Glutamatergic neuron (in vitro differentiated cells): ENCODE results near the gene PPP2R5D. TPM values are rescaled to one million over a fixed set of nuclear protein-coding genes. Genes with fewer than 3 reads are reported as not detected.

Experiments
- DNase-seq: peaks from one replicate; pipeline ENCODE4 v3.0.0; 2022
- H3K27ac Mint-ChIP-seq: one replicate; pipeline ENCODE4 v1.8.0; 2020; ENCODE audit warnings: mild to moderate bottlenecking, mixed read lengths, inconsistent platforms; ENCODE audit not compliant: unreplicated experiment
- H3K27me3 Mint-ChIP-seq: one replicate; pipeline ENCODE4 v1.8.0; 2020; ENCODE audit warnings: mild to moderate bottlenecking, moderate library complexity, mixed read lengths, inconsistent platforms; ENCODE audit not compliant: unreplicated experiment
- H3K36me3 Mint-ChIP-seq: one replicate; pipeline ENCODE4 v1.8.0; 2020; ENCODE audit warnings: mild to moderate bottlenecking, mixed read lengths, inconsistent platforms; ENCODE audit not compliant: unreplicated experiment
- H3K4me1 Mint-ChIP-seq: one replicate; pipeline ENCODE4 v1.8.0; 2020; ENCODE audit warnings: mild to moderate bottlenecking, low read depth, mixed read lengths, inconsistent platforms; ENCODE audit not compliant: unreplicated experiment
- H3K4me3 Mint-ChIP-seq: one replicate; pipeline ENCODE4 v1.8.0; 2020; ENCODE audit warnings: mild to moderate bottlenecking, mixed read lengths, inconsistent platforms; ENCODE audit not compliant: unreplicated experiment
- H3K9me3 Mint-ChIP-seq: one replicate; pipeline ENCODE4 v1.8.0; 2020; ENCODE audit warnings: mild to moderate bottlenecking, moderate library complexity, mixed read lengths, inconsistent platforms; ENCODE audit not compliant: unreplicated experiment
- long read RNA-seq: library from polyadenylated mRNA; unstranded; transcript quantifications from one replicate; pipeline ENCODE4 v2.0.0, GENCODE V29; 2020; ENCODE audit not compliant: unreplicated experiment
- total RNA-seq: library from RNA; stranded (reverse); fragmentation: NEBNext Ultra II Directional; extraction: Animal tissue kit (Norgen Biotek cat#: 25700); gene quantifications from one replicate; pipeline ENCODE4 v1.2.1, GENCODE V29; 2021; ENCODE audit not compliant: unreplicated experiment
- TF ChIP-seq, protein P1 (sequence below): fragments of 200-600 bp; sonication (generic); IDR thresholded peaks from one replicate; pipeline ENCODE4 v1.5.0; 2021; ENCODE audit not compliant: partially characterized antibody, unreplicated experiment

PPP2R5D gene
- 59.1 TPM for total RNA-seq
- long read RNA-seq, transcript PPP2R5D-208 (16 exons, 3,044 nt): major isoform, 5 of 15 reads
- long read RNA-seq, partial matches to known transcripts: 7 of 15 reads
- long read RNA-seq, other reads (novel, unspliced or antisense): 2 of 15 reads

DNA sequence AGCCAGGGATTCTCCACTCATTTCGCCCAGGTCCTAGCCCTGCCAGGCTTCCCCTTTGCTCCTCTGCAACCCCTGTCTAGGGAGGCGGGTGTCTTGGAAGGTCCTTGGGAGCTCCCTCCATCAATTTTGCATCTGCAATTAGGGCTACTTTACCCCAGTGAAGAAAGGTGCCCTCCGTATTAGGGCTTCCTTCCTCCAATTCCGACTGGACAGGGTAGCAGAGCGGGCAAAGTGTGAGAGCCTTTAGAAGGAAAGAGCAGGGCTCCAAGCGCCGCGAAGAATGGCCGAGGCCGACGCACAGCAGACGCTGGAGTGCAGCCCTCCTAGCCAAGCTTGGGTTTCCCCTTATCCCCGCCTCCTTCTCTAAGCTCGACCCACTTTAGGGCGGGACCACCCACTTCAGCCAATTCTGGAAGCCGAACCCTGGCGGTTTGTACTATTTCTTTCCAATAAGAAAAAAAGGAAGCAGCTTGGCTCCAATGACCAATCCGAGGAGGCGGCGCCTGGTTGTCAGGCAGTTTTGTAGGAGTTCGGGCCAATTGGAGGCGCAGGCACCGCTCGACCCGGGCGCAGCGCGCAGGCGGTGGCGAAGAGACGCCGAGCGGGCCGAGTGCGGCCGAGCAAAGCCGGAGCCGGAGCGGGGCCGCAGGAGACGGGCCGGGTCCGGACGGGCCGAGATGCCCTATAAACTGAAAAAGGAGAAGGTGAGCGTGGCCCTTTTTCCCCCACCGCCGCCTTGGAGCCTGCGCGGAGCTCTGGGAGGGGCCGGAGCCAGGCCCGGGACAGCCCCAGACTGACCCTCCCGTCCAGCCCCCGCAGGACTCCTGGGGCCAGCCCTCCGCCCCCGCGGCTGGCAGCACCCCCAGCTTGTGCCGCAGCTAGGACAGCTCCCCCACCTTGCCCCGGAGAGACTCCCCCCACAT, at the start of gene PPP2R5D:
Gene PPP2R5D, plus strand, starts transcription at position 570 of the 923 bp plus-strand sequence. Its CDS starts 108 bp downstream, at position 678.
- Mint-ChIP-seq H3K4me1 (peaks cover 17% of the 10 kb centered on the region), H3K9me3 (peaks cover 15% of the 10 kb centered on the region), H3K27me3 (peaks cover 8% of the 10 kb centered on the region), H3K4me3 (peak within 1 kb of the TSS; percentile 85), H3K27ac (peak within 1 kb of the TSS; percentile 94), H3K36me3 (no peaks in the 10 kb centered on the region)
- TF ChIP-seq, protein P1, sequence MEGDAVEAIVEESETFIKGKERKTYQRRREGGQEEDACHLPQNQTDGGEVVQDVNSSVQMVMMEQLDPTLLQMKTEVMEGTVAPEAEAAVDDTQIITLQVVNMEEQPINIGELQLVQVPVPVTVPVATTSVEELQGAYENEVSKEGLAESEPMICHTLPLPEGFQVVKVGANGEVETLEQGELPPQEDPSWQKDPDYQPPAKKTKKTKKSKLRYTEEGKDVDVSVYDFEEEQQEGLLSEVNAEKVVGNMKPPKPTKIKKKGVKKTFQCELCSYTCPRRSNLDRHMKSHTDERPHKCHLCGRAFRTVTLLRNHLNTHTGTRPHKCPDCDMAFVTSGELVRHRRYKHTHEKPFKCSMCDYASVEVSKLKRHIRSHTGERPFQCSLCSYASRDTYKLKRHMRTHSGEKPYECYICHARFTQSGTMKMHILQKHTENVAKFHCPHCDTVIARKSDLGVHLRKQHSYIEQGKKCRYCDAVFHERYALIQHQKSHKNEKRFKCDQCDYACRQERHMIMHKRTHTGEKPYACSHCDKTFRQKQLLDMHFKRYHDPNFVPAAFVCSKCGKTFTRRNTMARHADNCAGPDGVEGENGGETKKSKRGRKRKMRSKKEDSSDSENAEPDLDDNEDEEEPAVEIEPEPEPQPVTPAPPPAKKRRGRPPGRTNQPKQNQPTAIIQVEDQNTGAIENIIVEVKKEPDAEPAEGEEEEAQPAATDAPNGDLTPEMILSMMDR: peak; percentile 8
- peak; percentile 94 for DNase-seq

DNA sequence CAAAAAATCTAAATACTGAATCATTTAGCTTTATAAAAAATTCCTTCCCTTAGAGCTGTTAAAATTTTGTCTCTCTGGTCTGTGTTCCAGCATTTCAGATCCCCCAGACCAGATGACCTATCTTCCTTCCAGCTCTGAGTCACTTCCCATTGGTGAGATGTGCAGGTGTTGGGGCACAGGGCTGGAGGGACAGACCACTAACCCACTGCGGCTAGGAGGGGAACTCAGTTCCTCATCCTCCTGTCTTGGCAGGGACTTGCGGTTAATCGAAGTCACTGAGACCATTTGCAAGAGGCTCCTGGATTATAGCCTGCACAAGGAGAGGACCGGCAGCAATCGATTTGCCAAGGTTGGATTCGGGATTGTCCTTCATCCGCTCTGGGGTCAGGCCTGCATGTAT, 49.0 kb upstream of the PPP2R5D start:
- no peaks in the 10 kb centered on the region for H3K9me3 Mint-ChIP-seq
- H3K27me3 Mint-ChIP-seq: peaks cover 8% of the 10 kb centered on the region
- DNase-seq: no peak
- TF ChIP-seq, protein P1: no peak
- peaks cover 27% of the 10 kb centered on the region for H3K4me1 Mint-ChIP-seq
- H3K36me3 Mint-ChIP-seq: peaks cover 4% of the 10 kb centered on the region
- H3K27ac Mint-ChIP-seq: no peak overlapping the region
- no peak overlapping the region for H3K4me3 Mint-ChIP-seq

DNA sequence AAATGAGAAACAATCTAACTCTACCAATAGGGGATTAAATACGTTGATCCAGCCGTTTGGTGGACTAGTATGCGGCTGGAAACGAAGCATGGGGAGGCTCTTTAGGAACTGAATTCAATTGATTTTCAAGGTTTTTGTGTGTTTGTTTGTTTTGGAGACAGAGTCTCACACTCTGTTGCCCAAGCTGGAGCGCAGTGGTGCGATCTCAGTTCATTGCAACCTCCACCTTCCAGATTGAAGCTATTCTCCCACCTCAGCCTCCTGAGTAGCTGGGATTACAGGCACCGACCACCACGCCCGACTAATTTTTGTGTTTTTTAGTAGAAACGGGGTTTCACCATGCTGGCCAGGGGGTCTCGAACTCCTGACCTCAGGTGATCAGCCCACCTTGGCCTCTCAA, 48.0 kb upstream of the PPP2R5D start:
- no peaks in the 10 kb centered on the region for H3K9me3 Mint-ChIP-seq
- DNase-seq: no peak
- H3K27me3 Mint-ChIP-seq: peaks cover 4% of the 10 kb centered on the region
- H3K36me3 Mint-ChIP-seq: peaks cover 4% of the 10 kb centered on the region
- peaks cover 25% of the 10 kb centered on the region for H3K4me1 Mint-ChIP-seq
- H3K27ac Mint-ChIP-seq: no peak overlapping the region
- TF ChIP-seq, protein P1: no peak
- H3K4me3 Mint-ChIP-seq: no peak overlapping the region

DNA sequence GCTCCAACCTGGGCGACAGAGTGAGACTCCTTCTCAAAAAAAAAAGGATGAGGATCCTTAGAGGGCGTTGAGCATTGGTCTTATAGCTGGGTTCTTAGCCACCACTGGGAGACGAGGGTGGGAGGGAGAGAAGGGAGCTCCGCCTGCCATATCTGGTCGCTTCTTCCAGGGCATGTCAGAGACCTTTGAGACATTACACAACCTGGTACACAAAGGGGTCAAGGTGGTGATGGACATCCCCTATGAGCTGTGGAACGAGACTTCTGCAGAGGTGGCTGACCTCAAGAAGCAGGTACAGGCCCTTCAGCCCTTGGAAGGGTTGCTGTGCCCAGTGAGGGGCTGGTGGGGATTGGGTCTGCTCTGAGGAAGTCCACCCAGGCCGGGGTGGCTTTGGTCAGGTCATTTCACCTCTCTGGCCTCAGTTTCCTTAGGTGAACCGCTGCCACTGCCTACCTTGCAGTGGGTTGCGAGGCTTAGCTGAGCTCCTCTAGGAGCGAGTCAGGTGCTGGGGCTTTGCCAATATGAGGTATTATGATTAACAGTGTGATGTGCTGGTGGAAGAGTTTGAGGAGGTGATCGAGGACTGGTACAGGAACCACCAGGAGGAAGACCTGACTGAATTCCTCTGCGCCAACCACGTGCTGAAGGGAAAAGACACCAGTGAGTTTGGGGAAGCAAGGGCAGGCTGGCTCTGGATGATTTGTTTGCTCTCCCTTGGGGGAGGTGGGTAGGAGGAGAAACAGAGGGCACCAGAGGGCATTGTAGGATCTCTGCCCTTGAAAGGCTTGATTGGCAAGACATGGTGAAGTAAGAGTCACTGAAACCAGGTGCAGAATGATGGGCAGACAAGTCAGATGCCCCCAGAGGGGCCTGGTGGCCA, 46.6 kb upstream of the PPP2R5D start:
- Mint-ChIP-seq H3K4me3 (peak overlapping the region; percentile 50), H3K27ac (no peak overlapping the region), H3K27me3 (peaks cover 4% of the 10 kb centered on the region), H3K4me1 (peaks cover 17% of the 10 kb centered on the region), H3K9me3 (no peaks in the 10 kb centered on the region), H3K36me3 (peaks cover 4% of the 10 kb centered on the region)
- TF ChIP-seq, protein P1: no peak
- DNase-seq: no peak
